IPS-20b (cell line): ENCODE data around the gene URI1.
"Not testable (repeated sequence)": the region's sequence is repeated elsewhere in the genome, so short reads cannot be mapped to it uniquely, and the experiment has no call there.

Source experiments
- H3K27ac ChIP-seq: one replicate; pipeline ENCODE4 v1.5.1; 2013; ENCODE audit warnings: low read length
- H3K27me3 ChIP-seq: 2 replicates; pipeline ENCODE4 v1.6.1; 2013; ENCODE audit warnings: mild to moderate bottlenecking, low read length, inconsistent platforms; ENCODE audit not compliant: insufficient read depth
- H3K36me3 ChIP-seq: 2 replicates; pipeline ENCODE4 v1.6.1; 2013; ENCODE audit warnings: low read depth, mild to moderate bottlenecking, inconsistent platforms, low read length, moderate library complexity; ENCODE audit not compliant: insufficient read depth
- H3K4me1 ChIP-seq: 2 replicates; pipeline ENCODE4 v1.6.1; 2013; ENCODE audit warnings: mild to moderate bottlenecking, control low read depth, inconsistent platforms, low read length, moderate library complexity; ENCODE audit not compliant: insufficient read depth
- H3K4me3 ChIP-seq: 2 replicates; pipeline ENCODE4 v1.5.1; 2013; ENCODE audit warnings: mild to moderate bottlenecking, low read length, inconsistent platforms
- H3K9ac ChIP-seq: 2 replicates; pipeline ENCODE4 v1.6.1; 2013; ENCODE audit warnings: low read depth, mild to moderate bottlenecking, inconsistent platforms, low read length, moderate library complexity
- H3K9me3 ChIP-seq: 2 replicates; pipeline ENCODE4 v1.6.1; 2013; ENCODE audit warnings: mild to moderate bottlenecking, low read depth, low read length, inconsistent platforms; ENCODE audit not compliant: insufficient read depth

Gene URI1

DNA sequence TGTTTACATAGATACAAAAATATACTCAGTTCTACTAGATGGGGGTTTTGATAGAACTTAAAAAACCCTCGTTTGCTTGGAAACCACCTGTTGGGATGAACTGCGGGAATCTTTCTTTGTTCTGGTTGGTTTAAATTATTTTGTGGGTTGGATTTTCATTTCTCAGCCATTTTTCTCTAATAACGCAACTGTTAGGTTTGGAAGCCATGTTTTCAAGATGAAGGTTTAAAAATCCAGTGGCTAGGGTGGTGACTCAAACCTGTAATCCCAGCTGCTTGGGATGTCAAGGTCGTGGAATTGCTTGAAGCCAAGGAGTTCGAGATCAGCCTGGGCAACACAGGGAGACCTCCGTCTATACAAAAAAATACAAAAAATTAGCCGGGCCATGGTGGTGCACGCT, 1.6 kb downstream of the URI1 start:
- Histone ChIP-seq H3K27me3 (peaks cover 13% of the 10 kb centered on the region), H3K36me3 (no peaks in the 10 kb centered on the region), H3K4me1 (peaks cover 11% of the 10 kb centered on the region; the same call in 1 of the 2 replicates), H3K9me3 (no peaks in the 10 kb centered on the region), H3K4me3 (peak overlapping the region; percentile 96), H3K27ac (no peak overlapping the region), H3K9ac (peak overlapping the region; percentile 91; the same call in 1 of the 2 replicates)

- no peaks in the 10 kb centered on the region for H3K9me3 ChIP-seq
- H3K4me3 ChIP-seq: no peak overlapping the region
- H3K4me1 ChIP-seq: peaks cover 11% of the 10 kb centered on the region; the same call in 1 of the 2 replicates
- no peaks in the 10 kb centered on the region for H3K36me3 ChIP-seq
- no peak overlapping the region for H3K9ac ChIP-seq
- H3K27ac ChIP-seq: no peak overlapping the region
- H3K27me3 ChIP-seq: peaks cover 13% of the 10 kb centered on the region
Observed at GRCh38 chr19:29944390-29945012, 2.5 kb downstream of the URI1 start.

DNA sequence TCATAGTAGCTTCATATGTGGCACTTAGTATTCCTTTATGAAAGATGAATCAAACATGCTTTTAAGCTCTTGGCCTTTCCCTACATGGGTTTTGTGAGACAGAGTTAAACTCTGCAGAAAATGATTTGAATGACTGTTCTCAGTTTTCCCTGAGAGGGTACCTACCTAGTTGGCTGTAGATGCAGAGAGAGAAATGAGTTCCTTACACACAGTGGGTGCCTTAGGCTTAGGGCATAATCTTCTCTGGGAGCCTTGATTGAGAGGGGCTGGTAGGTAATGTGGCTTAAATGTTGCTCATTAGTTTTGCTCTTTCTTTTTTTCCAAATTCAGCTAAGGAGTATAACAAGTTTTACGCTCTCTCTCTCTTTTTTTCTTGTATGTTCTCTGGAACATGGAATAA, 3.0 kb downstream of the URI1 start:
- Histone ChIP-seq H3K27ac (no peak overlapping the region), H3K4me1 (peaks cover 11% of the 10 kb centered on the region; the same call in 1 of the 2 replicates), H3K36me3 (no peaks in the 10 kb centered on the region), H3K9ac (no peak overlapping the region), H3K4me3 (no peak overlapping the region), H3K27me3 (peaks cover 13% of the 10 kb centered on the region), H3K9me3 (no peaks in the 10 kb centered on the region)

DNA sequence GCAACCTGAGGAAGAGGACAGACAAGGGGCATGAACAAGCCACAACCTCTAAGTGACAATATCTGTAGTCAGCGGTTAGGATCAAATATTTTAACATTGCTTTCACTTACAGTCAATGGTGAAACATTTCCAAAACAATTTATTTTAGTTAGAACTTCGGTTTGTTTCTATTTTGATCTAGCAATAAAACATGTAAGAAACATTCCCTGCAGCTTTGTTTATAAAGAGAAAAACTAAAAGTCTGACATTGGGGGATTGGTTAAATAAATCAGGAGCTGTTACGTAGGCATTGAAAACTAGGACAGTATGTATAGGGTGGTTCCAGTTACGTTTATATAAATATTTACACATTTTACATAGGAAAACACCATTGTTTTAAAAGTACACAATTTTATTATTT, 3.4 kb downstream of the URI1 start:
- H3K36me3 ChIP-seq: no peaks in the 10 kb centered on the region
- H3K9ac ChIP-seq: no peak overlapping the region
- H3K4me1 ChIP-seq: peaks cover 11% of the 10 kb centered on the region; the same call in 1 of the 2 replicates
- no peak overlapping the region for H3K27ac ChIP-seq
- H3K4me3 ChIP-seq: no peak overlapping the region
- H3K9me3 ChIP-seq: no peaks in the 10 kb centered on the region
- H3K27me3 ChIP-seq: peaks cover 13% of the 10 kb centered on the region

- Histone ChIP-seq H3K4me1 (peaks cover 11% of the 10 kb centered on the region; the same call in 1 of the 2 replicates), H3K9ac (no peak overlapping the region), H3K9me3 (no peaks in the 10 kb centered on the region), H3K4me3 (no peak overlapping the region), H3K27me3 (peaks cover under 1% of the 10 kb centered on the region; the same call in 1 of the 2 replicates), H3K27ac (no peak overlapping the region), H3K36me3 (0 out of 2 replicates have a peak, but pooled peaks cover 4% of the 10 kb centered on the region)
Observed at GRCh38 chr19:29946645-29947044, 4.6 kb downstream of the URI1 start.

DNA sequence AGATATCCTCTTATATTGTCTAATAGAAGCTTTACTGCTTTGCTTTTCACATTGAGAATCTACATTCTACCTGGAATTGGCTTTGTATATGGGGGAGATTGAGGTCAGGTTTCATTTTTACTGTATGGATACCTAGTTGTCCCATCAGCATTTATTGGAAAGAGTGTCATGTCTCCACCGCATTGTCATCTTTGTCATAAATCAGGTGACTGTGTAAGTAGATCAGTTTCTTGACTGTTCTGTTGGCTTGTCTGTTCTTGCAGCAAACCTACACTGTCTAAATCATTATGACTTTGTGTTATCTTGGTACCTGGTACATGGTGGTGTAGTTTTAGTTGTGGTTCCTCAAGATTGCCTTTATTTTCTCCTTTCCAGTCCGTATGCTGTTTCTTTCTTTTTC, 5.8 kb downstream of the URI1 start:
- 0 out of 2 replicates have a peak, but pooled peaks cover 4% of the 10 kb centered on the region for H3K36me3 ChIP-seq
- peaks cover 13% of the 10 kb centered on the region; the same call in 1 of the 2 replicates for H3K4me1 ChIP-seq
- no peak overlapping the region for H3K4me3 ChIP-seq
- H3K27me3 ChIP-seq: no peaks in the 10 kb centered on the region
- no peak overlapping the region for H3K27ac ChIP-seq
- no peak overlapping the region for H3K9ac ChIP-seq
- H3K9me3 ChIP-seq: no peaks in the 10 kb centered on the region

DNA sequence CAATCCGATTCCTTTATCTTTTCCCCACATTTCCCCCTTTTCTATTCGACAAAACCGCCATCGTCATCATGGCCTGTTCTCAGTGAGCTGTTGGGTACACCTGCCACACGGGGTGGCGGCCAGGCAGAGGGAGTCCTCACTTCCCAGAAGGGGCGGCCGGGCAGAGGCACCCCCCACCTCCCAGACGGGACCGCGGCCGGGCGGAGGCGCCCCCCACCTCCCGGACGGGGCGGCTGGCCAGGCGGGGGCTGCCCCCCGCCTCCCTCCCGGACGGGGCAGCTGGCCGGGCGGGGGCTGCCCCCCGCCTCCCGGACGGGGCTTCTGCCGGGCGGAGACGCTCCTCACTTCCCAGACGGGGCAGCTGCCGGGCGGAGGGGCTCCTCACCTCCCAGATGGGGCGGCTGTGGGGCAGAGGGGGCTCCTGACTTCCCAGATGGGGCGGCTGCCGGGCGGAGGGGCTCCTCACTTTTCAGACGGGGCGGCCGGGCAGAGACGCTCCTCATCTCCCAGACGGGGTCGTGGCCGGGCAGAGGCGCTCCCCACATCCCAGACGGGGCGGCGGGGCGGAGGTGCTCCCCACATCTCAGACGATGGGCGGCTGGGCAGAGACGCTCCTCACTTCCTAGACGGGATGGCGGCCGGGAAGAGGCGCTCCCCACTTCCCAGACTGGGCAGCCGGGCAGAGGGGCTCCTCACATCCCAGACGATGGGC, 6.9 kb downstream of the URI1 start:
- H3K4me1 ChIP-seq: peaks cover 17% of the 10 kb centered on the region; the same call in 1 of the 2 replicates
- H3K27ac ChIP-seq, H3K4me3 ChIP-seq, H3K9me3 ChIP-seq, H3K36me3 ChIP-seq, H3K9ac ChIP-seq, H3K27me3 ChIP-seq: not testable (repeated sequence)

DNA sequence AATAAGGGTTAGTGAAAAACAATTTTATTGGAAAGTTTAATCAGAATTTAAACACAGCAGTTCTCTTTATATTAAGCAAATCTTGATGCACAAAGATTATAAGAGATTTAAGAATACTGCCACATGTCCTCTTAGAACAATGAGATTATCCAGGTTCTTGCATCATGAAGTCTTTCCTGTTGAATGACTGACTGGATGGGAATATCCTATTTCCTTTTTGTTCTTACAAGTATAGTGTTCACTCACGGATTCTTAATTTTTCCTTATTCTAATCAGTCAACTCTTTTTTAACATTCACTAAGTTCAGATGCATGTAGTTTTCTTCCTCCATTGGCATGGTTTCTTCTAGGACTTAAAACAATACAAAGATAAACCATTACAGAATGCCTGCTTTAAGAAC, 10.1 kb downstream of the URI1 start:
- no peaks in the 10 kb centered on the region for H3K9me3 ChIP-seq

GRCh38 chr19:29952646-29953045, 10.6 kb downstream of the URI1 start:
- Histone ChIP-seq H3K36me3 (0 out of 2 replicates have a peak, but pooled peaks cover 4% of the 10 kb centered on the region), H3K27ac (no peak overlapping the region)

More for the DNA sequence above, 10.1 kb downstream of the URI1 start:
- no peak overlapping the region for H3K27ac ChIP-seq
- no peak overlapping the region for H3K9ac ChIP-seq
- no peak overlapping the region for H3K4me3 ChIP-seq
- peaks cover 6% of the 10 kb centered on the region; the same call in 1 of the 2 replicates for H3K4me1 ChIP-seq
- 0 out of 2 replicates have a peak, but pooled peaks cover 4% of the 10 kb centered on the region for H3K36me3 ChIP-seq
- no peaks in the 10 kb centered on the region for H3K27me3 ChIP-seq

GRCh38 chr19:29953352-29954247, 11.6 kb downstream of the URI1 start:
- H3K9me3 ChIP-seq: no peaks in the 10 kb centered on the region
- no peaks in the 10 kb centered on the region for H3K27me3 ChIP-seq
- H3K36me3 ChIP-seq: 0 out of 2 replicates have a peak, but pooled peaks cover 4% of the 10 kb centered on the region
- H3K4me3 ChIP-seq: no peak overlapping the region
- no peak overlapping the region for H3K9ac ChIP-seq
- H3K27ac ChIP-seq: no peak overlapping the region
- H3K4me1 ChIP-seq: peaks cover 6% of the 10 kb centered on the region; the same call in 1 of the 2 replicates

More at GRCh38 chr19:29952646-29953045, 10.6 kb downstream of the URI1 start:
- H3K4me1 ChIP-seq: peaks cover 6% of the 10 kb centered on the region; the same call in 1 of the 2 replicates
- no peaks in the 10 kb centered on the region for H3K9me3 ChIP-seq
- no peak overlapping the region for H3K4me3 ChIP-seq
- no peaks in the 10 kb centered on the region for H3K27me3 ChIP-seq
- H3K9ac ChIP-seq: no peak overlapping the region

GRCh38 chr19:29956855-29957254, 14.8 kb downstream of the URI1 start:
- no peak overlapping the region for H3K4me3 ChIP-seq
- no peaks in the 10 kb centered on the region for H3K27me3 ChIP-seq
- peaks cover 6% of the 10 kb centered on the region; the same call in 1 of the 2 replicates for H3K4me1 ChIP-seq
- no peak overlapping the region for H3K27ac ChIP-seq
- no peaks in the 10 kb centered on the region for H3K9me3 ChIP-seq
- no peak overlapping the region for H3K9ac ChIP-seq
- no peaks in the 10 kb centered on the region for H3K36me3 ChIP-seq
